AG09309 (cell line): ENCODE data around the gene CELF2.

ENCODE experiments used
- DNase-seq: peaks from one replicate; pipeline ENCODE4 v3.0.0-alpha.2; 2010; ENCODE audit warnings: low read depth
- H3K4me3 ChIP-seq: 2 replicates; pipeline ENCODE4 v1.5.1; 2011; ENCODE audit warnings: mild to moderate bottlenecking, low read depth, low read length, moderate library complexity; ENCODE audit not compliant: control insufficient read depth
- TF ChIP-seq, protein P1 (sequence below): IDR thresholded peaks from 2 replicates; pipeline ENCODE4 v1.5.1; 2011; ENCODE audit warnings: mild to moderate bottlenecking, low read depth, low read length, inconsistent platforms; ENCODE audit not compliant: insufficient read depth, control insufficient read depth; ENCODE audit errors: missing control alignments

The CELF2 gene

GRCh38 chr10:11082526-11082925, 64.9 kb downstream of the CELF2 start:
- DNase-seq: no peak
- TF ChIP-seq, protein P1, sequence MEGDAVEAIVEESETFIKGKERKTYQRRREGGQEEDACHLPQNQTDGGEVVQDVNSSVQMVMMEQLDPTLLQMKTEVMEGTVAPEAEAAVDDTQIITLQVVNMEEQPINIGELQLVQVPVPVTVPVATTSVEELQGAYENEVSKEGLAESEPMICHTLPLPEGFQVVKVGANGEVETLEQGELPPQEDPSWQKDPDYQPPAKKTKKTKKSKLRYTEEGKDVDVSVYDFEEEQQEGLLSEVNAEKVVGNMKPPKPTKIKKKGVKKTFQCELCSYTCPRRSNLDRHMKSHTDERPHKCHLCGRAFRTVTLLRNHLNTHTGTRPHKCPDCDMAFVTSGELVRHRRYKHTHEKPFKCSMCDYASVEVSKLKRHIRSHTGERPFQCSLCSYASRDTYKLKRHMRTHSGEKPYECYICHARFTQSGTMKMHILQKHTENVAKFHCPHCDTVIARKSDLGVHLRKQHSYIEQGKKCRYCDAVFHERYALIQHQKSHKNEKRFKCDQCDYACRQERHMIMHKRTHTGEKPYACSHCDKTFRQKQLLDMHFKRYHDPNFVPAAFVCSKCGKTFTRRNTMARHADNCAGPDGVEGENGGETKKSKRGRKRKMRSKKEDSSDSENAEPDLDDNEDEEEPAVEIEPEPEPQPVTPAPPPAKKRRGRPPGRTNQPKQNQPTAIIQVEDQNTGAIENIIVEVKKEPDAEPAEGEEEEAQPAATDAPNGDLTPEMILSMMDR: no peak
- H3K4me3 ChIP-seq: no peak overlapping the region

- TF ChIP-seq, protein P1: no peak
- DNase-seq: no peak
- no peak overlapping the region for H3K4me3 ChIP-seq
These were observed 65.4 kb downstream of the CELF2 start for GRCh38 chr10:11083051-11083450.

DNA sequence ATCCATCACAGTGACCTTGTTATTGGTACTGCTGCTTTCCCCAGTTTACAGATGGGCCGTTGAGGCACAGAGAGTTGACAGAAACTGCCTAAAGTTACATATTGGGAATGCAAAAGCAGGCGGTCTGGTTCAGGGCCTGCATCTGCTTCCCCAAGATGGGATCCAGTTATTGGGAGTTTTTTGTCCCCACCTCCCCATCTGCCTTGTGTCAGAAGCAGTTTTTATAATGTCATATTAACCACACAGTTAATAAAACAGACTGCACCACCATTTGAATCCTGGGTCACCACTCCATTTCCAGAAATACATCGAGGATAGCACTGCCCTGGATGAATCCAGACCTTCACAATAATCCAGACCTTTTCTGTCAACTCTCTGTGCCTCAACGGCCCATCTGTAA, 67.9 kb downstream of the CELF2 start:
- TF ChIP-seq, protein P1: no peak
- no peak overlapping the region for H3K4me3 ChIP-seq
- no peak for DNase-seq

DNA sequence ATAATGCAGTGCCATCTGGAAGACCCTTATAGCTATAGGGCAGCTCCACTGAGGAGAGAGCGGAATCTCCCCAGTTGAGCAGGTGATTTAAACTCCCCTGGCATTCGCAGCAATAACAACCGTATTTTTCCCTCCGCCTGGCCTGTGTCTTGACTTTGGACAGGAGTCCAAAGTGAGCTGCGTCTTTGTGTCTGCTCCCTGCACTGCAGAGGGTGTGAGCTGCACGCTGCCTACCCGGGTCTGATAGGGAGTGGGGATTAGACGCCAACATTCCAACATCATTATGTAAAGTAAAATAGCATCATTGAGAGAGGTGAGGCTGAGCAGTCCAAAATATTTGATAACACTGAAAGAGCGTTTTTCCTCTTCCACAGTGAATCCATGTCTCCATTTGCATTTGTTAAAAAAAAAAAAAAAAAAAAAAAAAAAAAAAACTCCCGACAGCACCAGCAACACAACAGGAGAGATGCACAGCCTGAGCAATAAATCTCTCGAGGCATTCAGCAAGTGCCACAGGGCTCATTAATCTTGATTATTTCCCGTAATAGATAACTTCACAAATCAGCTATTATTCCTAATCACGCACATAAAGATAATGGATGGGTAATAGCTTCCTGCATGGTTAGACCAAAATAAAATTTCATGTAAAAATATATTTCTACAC, 68.6 kb downstream of the CELF2 start:
- TF ChIP-seq, protein P1: no peak
- no peak for DNase-seq
- no peak overlapping the region for H3K4me3 ChIP-seq

- TF ChIP-seq, protein P1: no peak
- no peak for DNase-seq
- no peak overlapping the region for H3K4me3 ChIP-seq
These were observed 69.7 kb downstream of the CELF2 start for GRCh38 chr10:11087372-11087771.

- no peak for DNase-seq
- TF ChIP-seq, protein P1: no peak
- H3K4me3 ChIP-seq: no peak overlapping the region
These were observed 71.0 kb downstream of the CELF2 start for GRCh38 chr10:11088709-11089108.
